ENCODE results near the gene PABPN1. TPM values are rescaled to one million over a fixed set of nuclear protein-coding genes. Genes with fewer than 3 reads are reported as not detected.

The PABPN1 gene
- total and polyA plus RNA-seq, 2 of the 13 experiments (the other 11 are each of a cell fraction or from before 2014, with no cell fraction given) = 233 to 524 TPM

DNA sequence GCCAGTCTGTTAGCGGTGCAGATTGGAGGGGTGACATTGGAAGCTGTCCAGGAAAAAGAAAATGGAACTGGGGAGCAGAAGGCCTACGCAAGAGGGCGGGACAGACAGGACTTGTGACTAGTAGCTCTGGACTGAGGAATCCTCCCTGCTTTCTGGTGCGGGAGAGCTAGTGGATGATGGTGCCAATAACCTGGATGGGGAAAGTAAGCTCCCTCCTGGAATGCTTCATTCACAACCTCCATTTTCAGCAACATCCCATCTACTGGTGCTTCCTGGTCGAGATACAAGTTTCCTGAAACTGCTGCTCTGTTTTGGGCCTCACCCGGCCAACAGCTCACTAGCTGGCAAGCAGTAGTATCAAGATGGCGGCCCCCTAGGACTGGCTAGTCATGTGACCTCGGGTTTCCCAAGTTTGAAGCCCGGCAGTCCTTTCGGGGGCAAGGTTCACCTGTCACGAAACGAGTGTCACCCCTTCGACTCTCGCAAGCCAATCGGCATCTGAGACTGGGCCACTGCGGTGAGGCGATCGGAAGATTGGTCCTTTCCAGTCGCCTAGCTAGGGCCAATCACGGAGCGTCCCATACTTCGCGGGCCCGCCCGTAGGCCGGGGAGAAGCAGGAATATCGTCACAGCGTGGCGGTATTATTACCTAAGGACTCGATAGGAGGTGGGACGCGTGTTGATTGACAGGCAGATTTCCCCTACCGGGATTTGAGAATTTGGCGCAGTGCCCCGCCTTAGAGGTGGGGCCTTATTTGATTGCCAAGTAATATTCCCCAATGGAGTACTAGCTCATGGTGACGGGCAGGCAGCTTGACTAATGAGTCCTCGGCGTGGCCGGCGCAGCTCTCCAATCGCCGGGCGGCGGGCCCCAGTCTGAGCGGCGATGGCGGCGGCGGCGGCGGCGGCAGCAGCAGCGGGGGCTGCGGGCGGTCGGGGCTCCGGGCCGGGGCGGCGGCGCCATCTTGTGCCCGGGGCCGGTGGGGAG, at the start of gene PABPN1 (continued):
- TF ChIP-seq ZZZ3 (CRISPR knock-in tag; IDR thresholded peaks at IDR 0.05; ENCODE audit: borderline replicate concordance) = peak; percentile 99
- peak; percentile 100 for TF ChIP-seq RBM22 (optimal IDR thresholded peaks at IDR 0.05; ENCODE audit: low read length)
- no peak for TF ChIP-seq SKI (IDR thresholded peaks at IDR 0.05; ENCODE audit: partially characterized antibody)
- no peak for TF ChIP-seq SOX6 (IDR thresholded peaks at IDR 0.05)
- peak; percentile 88 for TF ChIP-seq SOX6 (CRISPR knock-in tag; IDR thresholded peaks at IDR 0.05)
- peak; percentile 87 for TF ChIP-seq ZIK1 (CRISPR knock-in tag; IDR thresholded peaks at IDR 0.05; ENCODE audit: borderline replicate concordance, low read depth)
- peak; percentile 100 for TF ChIP-seq BRD4 (CRISPR knock-in tag; IDR thresholded peaks at IDR 0.05)
- no peak for TF ChIP-seq NR3C1 (CRISPR knock-in tag; IDR thresholded peaks at IDR 0.05)
- TF ChIP-seq, protein P1, sequence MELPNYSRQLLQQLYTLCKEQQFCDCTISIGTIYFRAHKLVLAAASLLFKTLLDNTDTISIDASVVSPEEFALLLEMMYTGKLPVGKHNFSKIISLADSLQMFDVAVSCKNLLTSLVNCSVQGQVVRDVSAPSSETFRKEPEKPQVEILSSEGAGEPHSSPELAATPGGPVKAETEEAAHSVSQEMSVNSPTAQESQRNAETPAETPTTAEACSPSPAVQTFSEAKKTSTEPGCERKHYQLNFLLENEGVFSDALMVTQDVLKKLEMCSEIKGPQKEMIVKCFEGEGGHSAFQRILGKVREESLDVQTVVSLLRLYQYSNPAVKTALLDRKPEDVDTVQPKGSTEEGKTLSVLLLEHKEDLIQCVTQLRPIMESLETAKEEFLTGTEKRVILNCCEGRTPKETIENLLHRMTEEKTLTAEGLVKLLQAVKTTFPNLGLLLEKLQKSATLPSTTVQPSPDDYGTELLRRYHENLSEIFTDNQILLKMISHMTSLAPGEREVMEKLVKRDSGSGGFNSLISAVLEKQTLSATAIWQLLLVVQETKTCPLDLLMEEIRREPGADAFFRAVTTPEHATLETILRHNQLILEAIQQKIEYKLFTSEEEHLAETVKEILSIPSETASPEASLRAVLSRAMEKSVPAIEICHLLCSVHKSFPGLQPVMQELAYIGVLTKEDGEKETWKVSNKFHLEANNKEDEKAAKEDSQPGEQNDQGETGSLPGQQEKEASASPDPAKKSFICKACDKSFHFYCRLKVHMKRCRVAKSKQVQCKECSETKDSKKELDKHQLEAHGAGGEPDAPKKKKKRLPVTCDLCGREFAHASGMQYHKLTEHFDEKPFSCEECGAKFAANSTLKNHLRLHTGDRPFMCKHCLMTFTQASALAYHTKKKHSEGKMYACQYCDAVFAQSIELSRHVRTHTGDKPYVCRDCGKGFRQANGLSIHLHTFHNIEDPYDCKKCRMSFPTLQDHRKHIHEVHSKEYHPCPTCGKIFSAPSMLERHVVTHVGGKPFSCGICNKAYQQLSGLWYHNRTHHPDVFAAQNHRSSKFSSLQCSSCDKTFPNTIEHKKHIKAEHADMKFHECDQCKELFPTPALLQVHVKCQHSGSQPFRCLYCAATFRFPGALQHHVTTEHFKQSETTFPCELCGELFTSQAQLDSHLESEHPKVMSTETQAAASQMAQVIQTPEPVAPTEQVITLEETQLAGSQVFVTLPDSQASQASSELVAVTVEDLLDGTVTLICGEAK (IDR thresholded peaks at IDR 0.05) = no peak
- TF ChIP-seq, protein P1 (CRISPR knock-in tag; IDR thresholded peaks at IDR 0.05) = peak; percentile 84
- TF ChIP-seq ZC3H4 (CRISPR knock-in tag; IDR thresholded peaks at IDR 0.05; ENCODE audit: borderline replicate concordance) = no peak; the same call in 1 of the 2 replicates
- TF ChIP-seq U2AF2 (IDR thresholded peaks at IDR 0.05; ENCODE audit: low read depth, low read length) = no peak; the same call in 1 of the 2 replicates
- peak; percentile 90; the same call in 1 of the 2 replicates for TF ChIP-seq ARID2 (CRISPR knock-in tag; IDR thresholded peaks at IDR 0.05; ENCODE audit: borderline replicate concordance)
- TF ChIP-seq ZNF431 (CRISPR knock-in tag; IDR thresholded peaks at IDR 0.05; ENCODE audit: borderline replicate concordance, low read depth) = no peak
- peak; percentile 95 for TF ChIP-seq NCOR1 (IDR thresholded peaks at IDR 0.05; ENCODE audit: borderline replicate concordance, low read length)
- TF ChIP-seq PRMT3 (CRISPR knock-in tag; IDR thresholded peaks at IDR 0.05; ENCODE audit: borderline replicate concordance, low read depth) = no peak
- TF ChIP-seq ZNF768 (CRISPR knock-in tag; IDR thresholded peaks at IDR 0.05) = no peak; the same call in 1 of the 2 replicates
- no peak for TF ChIP-seq SRSF9 (IDR thresholded peaks at IDR 0.05; ENCODE audit: borderline replicate concordance, insufficient read depth, low read depth, low read length, poor library complexity, severe bottlenecking)
- no peak for TF ChIP-seq NFE2 (CRISPR knock-in tag; IDR thresholded peaks at IDR 0.05)
- no peak for TF ChIP-seq ZNF432 (CRISPR knock-in tag; IDR thresholded peaks at IDR 0.05; ENCODE audit: borderline replicate concordance)
- TF ChIP-seq ZNF629 (CRISPR knock-in tag; conservative IDR thresholded peaks at IDR 0.05) = peak; percentile 78
- TF ChIP-seq NCOA2 (CRISPR knock-in tag; IDR thresholded peaks at IDR 0.05) = peak; percentile 82
